HepG2 (cell line): Measurements from ENCODE around the gene KCNQ2. TPM values are rescaled to one million over a fixed set of nuclear protein-coding genes. Genes with fewer than 3 reads are reported as not detected.
A peak's percentile ranks its signal among the peaks of the same experiment; 100 is the strongest.

Experiments
- AGO2 ChIP-seq: fragments of 200-400 bp; formaldehyde crosslinking; optimal IDR thresholded peaks from 2 replicates; pipeline ENCODE3; 2017; ENCODE audit warnings: mild to moderate bottlenecking, low read depth, low read length, moderate library complexity
- BHLHE40 ChIP-seq: IDR thresholded peaks from 2 replicates; pipeline ENCODE4 v1.6.1; 2011; ENCODE audit warnings: low read length, improper control_type of control experiment
- DPF2 ChIP-seq: sonication (generic); formaldehyde crosslinking; IDR thresholded peaks from 2 replicates; pipeline ENCODE4 v1.4.0; 2020; ENCODE audit warnings: mild to moderate bottlenecking, low read depth, missing genetic modification reagents, borderline replicate concordance
- GATAD2A ChIP-seq: IDR thresholded peaks from 2 replicates; pipeline ENCODE4 v1.6.1; 2016
- HNRNPK ChIP-seq: fragments of 200-400 bp; formaldehyde crosslinking; IDR thresholded peaks from 2 replicates; pipeline ENCODE4 v1.6.1; 2018; ENCODE audit warnings: low read length, low read depth, moderate library complexity, mild to moderate bottlenecking; ENCODE audit not compliant: poor library complexity, severe bottlenecking
- KDM2A ChIP-seq: sonication (generic); formaldehyde crosslinking; IDR thresholded peaks from 2 replicates; pipeline ENCODE4 v1.4.0; 2020; ENCODE audit warnings: low read depth, missing genetic modification reagents, borderline replicate concordance
- MAX ChIP-seq: IDR thresholded peaks from 2 replicates; pipeline ENCODE4 v1.6.1; 2012; ENCODE audit warnings: inconsistent platforms
- MLX ChIP-seq: IDR thresholded peaks from 2 replicates; pipeline ENCODE4 v1.6.1; 2016
- RNF2 ChIP-seq: fragments of 450-650 bp; conservative IDR thresholded peaks from 2 replicates; pipeline ENCODE4 v1.6.1; 2016; ENCODE audit warnings: low read depth
- SALL2 ChIP-seq: sonication (generic); formaldehyde crosslinking; IDR thresholded peaks from 2 replicates; pipeline ENCODE4 v1.8.1; 2023; ENCODE audit warnings: mild to moderate bottlenecking, missing genetic modification reagents, inconsistent platforms
- ZBTB4 ChIP-seq: sonication (generic); formaldehyde crosslinking; IDR thresholded peaks from 2 replicates; pipeline ENCODE4 v1.4.0; 2020; ENCODE audit warnings: missing genetic modification reagents, mild to moderate bottlenecking, borderline replicate concordance
- ZNF232 ChIP-seq: sonication (generic); formaldehyde crosslinking; IDR thresholded peaks from 2 replicates; pipeline ENCODE4 v1.4.0; 2020; ENCODE audit warnings: missing genetic modification reagents, borderline replicate concordance
- ZNF280D ChIP-seq: sonication (generic); formaldehyde crosslinking; IDR thresholded peaks from 2 replicates; pipeline ENCODE4 v1.5.1; 2020; ENCODE audit warnings: mild to moderate bottlenecking, missing genetic modification reagents
- ZNF317 ChIP-seq: sonication (generic); formaldehyde crosslinking; IDR thresholded peaks from 2 replicates; pipeline ENCODE4 v1.5.0; 2020; ENCODE audit warnings: mild to moderate bottlenecking, missing genetic modification reagents
- ZNF567 ChIP-seq: sonication (generic); formaldehyde crosslinking; IDR thresholded peaks from 2 replicates; pipeline ENCODE4 v1.8.1; 2023; ENCODE audit warnings: mild to moderate bottlenecking, missing genetic modification reagents, borderline replicate concordance
- ZNF580 ChIP-seq: IDR thresholded peaks from 2 replicates; pipeline ENCODE4 v1.6.1; 2016; ENCODE audit warnings: low read depth, borderline replicate concordance
- ZNF740 ChIP-seq: sonication (generic); formaldehyde crosslinking; IDR thresholded peaks from 2 replicates; pipeline ENCODE4 v1.4.0; 2020; ENCODE audit warnings: missing genetic modification reagents
- ZNF777 ChIP-seq: sonication (generic); formaldehyde crosslinking; IDR thresholded peaks from 2 replicates; pipeline ENCODE4 v1.4.0; 2020; ENCODE audit warnings: missing genetic modification reagents
- ZNF83 ChIP-seq: sonication (generic); formaldehyde crosslinking; IDR thresholded peaks from 2 replicates; pipeline ENCODE4 v1.4.0; 2020; ENCODE audit warnings: missing genetic modification reagents, mild to moderate bottlenecking, borderline replicate concordance
- polyA plus RNA-seq, 8 experiments: library from polyadenylated mRNA; depleted of rRNA in 3 of 8; stranded (reverse) in 7 of 8; unstranded in 1 of 8; fragments of >200 nt; fragmentation: Illumina TruSeq in 4 of 8; extraction: Trizol in 4 of 8; gene quantifications; 2 replicates each; pipeline versions ENCODE4 v1.2.1 to v1.2.3, GENCODE V29; 2011 to 2016; ENCODE audit warnings: low read depth in 4 of 8, missing spikeins in 1 of 8, mixed read lengths in 1 of 8; ENCODE audit not compliant: insufficient read depth in 1 of 8
- total RNA-seq, 5 experiments: library from RNA; depleted of rRNA; stranded (reverse); fragments of >200 nt; fragmentation: Illumina TruSeq; extraction: Trizol; gene quantifications; 2 replicates each; pipeline ENCODE4 v1.2.3, GENCODE V29; 2016; ENCODE audit warnings: low read depth in 1 of 5

The KCNQ2 gene
- total and polyA plus RNA-seq, 2 of the 13 experiments (the other 11 are each of a cell fraction or from before 2014, with no cell fraction given): not detected

GRCh38 chr20:63381781-63382431 is 90.5 kb downstream of the KCNQ2 start (continued):
- TF ChIP-seq ZNF280D (CRISPR knock-in tag): no peak; the same call in 1 of the 2 replicates
- no peak for TF ChIP-seq ZNF83 (CRISPR knock-in tag)
- TF ChIP-seq ZBTB4 (CRISPR knock-in tag): no peak
- peak; percentile 67; the same call in 1 of the 2 replicates for TF ChIP-seq ZNF232 (CRISPR knock-in tag)
- no peak for TF ChIP-seq ZNF317 (CRISPR knock-in tag)
- 0 out of 2 replicates have a peak, but pooled peaks have one; percentile 23 for TF ChIP-seq ZNF777 (CRISPR knock-in tag)
- TF ChIP-seq MLX (CRISPR knock-in tag): no peak
- TF ChIP-seq ZNF740: peak; percentile 31; the same call in 1 of the 2 replicates
- no peak for TF ChIP-seq DPF2 (CRISPR knock-in tag)
- TF ChIP-seq KDM2A (CRISPR knock-in tag): peak; percentile 78; the same call in 1 of the 2 replicates
- no peak for TF ChIP-seq RNF2
- 0 out of 2 replicates have a peak, but pooled peaks have one; percentile 41 for TF ChIP-seq SALL2 (CRISPR knock-in tag)
- TF ChIP-seq MAX: no peak
- TF ChIP-seq BHLHE40: 0 out of 2 replicates have a peak, but pooled peaks have one; percentile 22
- 0 out of 2 replicates have a peak, but pooled peaks have one; percentile 22 for TF ChIP-seq GATAD2A (CRISPR knock-in tag)
- TF ChIP-seq AGO2: no peak
- TF ChIP-seq ZNF580 (CRISPR knock-in tag): no peak
- TF ChIP-seq ZNF567: 0 out of 2 replicates have a peak, but pooled peaks have one; percentile 44
- TF ChIP-seq HNRNPK: no peak
